Nephron (organoid): ENCODE results near the gene CTSA.
A peak's percentile ranks its signal among the peaks of the same experiment; 100 is the strongest.

Experiments used
- H3K27ac Mint-ChIP-seq, 3 experiments: 2 replicates each; pipeline ENCODE4 v1.8.0; 2020; ENCODE audit warnings: mixed read lengths in 3 of 3, mild to moderate bottlenecking in 2 of 3, moderate library complexity in 1 of 3
- H3K27me3 Mint-ChIP-seq: 2 replicates; pipeline ENCODE4 v1.8.0; 2021; ENCODE audit warnings: low read depth, mild to moderate bottlenecking, moderate library complexity, mixed read lengths
- H3K36me3 Mint-ChIP-seq: 2 replicates; pipeline ENCODE4 v1.8.0; 2020; ENCODE audit warnings: low read depth, mixed read lengths
- H3K4me1 Mint-ChIP-seq: 2 replicates; pipeline ENCODE4 v1.8.0; 2020; ENCODE audit warnings: mixed read lengths
- H3K4me3 Mint-ChIP-seq, 3 experiments: 2 replicates each; pipeline ENCODE4 v1.8.0; 2020; ENCODE audit warnings: mild to moderate bottlenecking in 3 of 3, mixed read lengths in 3 of 3, moderate library complexity in 2 of 3
- H3K9me3 Mint-ChIP-seq: 2 replicates; pipeline ENCODE4 v1.8.0; 2020; ENCODE audit warnings: mixed read lengths
- CTCF ChIP-seq, 3 experiments: fragments of 200-600 bp; sonication (generic); IDR thresholded peaks; one replicate each; pipeline ENCODE4 v1.5.0; 2021; ENCODE audit warnings: antibody characterized with exemption in 3 of 3; ENCODE audit not compliant: unreplicated experiment in 3 of 3

Gene CTSA

GRCh38 chr20:45890077-45890984, 804 bp upstream of the CTSA start:
- H3K27ac Mint-ChIP-seq, result peak overlapping the region; percentile 87 to 96 (median 95)
- no peaks in the 10 kb centered on the region for H3K9me3 Mint-ChIP-seq
- no peaks in the 10 kb centered on the region for H3K27me3 Mint-ChIP-seq
- peak overlapping the region; percentile 94 to 98 (median 97) for H3K4me3 Mint-ChIP-seq
- H3K4me1 Mint-ChIP-seq, result peaks cover 14% of the 10 kb centered on the region
- TF ChIP-seq CTCF (IDR thresholded peaks at IDR 0.05; ENCODE audit: unreplicated experiment in 3 of 3), result peak; percentile 76 to 81 (median 78)
- H3K36me3 Mint-ChIP-seq, result peaks cover 11% of the 10 kb centered on the region

GRCh38 chr20:45892049-45892825, 1.1 kb downstream of the CTSA start:
- TF ChIP-seq CTCF (IDR thresholded peaks at IDR 0.05; ENCODE audit: unreplicated experiment in 3 of 3), result no peak

GRCh38 chr20:45892828-45893500, 1.8 kb downstream of the CTSA start:
- H3K4me3 Mint-ChIP-seq, result peak overlapping the region; percentile 94 to 98 (median 97)
- no peaks in the 10 kb centered on the region for H3K27me3 Mint-ChIP-seq
- no peak overlapping the region for H3K27ac Mint-ChIP-seq
- no peak for TF ChIP-seq CTCF (IDR thresholded peaks at IDR 0.05; ENCODE audit: unreplicated experiment in 3 of 3)
- H3K36me3 Mint-ChIP-seq, result peaks cover 18% of the 10 kb centered on the region
- no peaks in the 10 kb centered on the region for H3K9me3 Mint-ChIP-seq
- H3K4me1 Mint-ChIP-seq, result peaks cover 14% of the 10 kb centered on the region

More at GRCh38 chr20:45892049-45892825, 1.1 kb downstream of the CTSA start:
- peak overlapping the region; percentile 94 to 98 (median 97) for H3K4me3 Mint-ChIP-seq
- H3K36me3 Mint-ChIP-seq, result peaks cover 16% of the 10 kb centered on the region
- H3K9me3 Mint-ChIP-seq, result no peaks in the 10 kb centered on the region
- no peaks in the 10 kb centered on the region for H3K27me3 Mint-ChIP-seq
- H3K4me1 Mint-ChIP-seq, result peaks cover 14% of the 10 kb centered on the region
- peak overlapping the region; percentile 42 to 83 (median 72) for H3K27ac Mint-ChIP-seq

GRCh38 chr20:45893831-45894230, 2.7 kb downstream of the CTSA start:
- peaks cover 14% of the 10 kb centered on the region for H3K4me1 Mint-ChIP-seq
- H3K4me3 Mint-ChIP-seq, result peak overlapping the region; percentile 55 to 97 (median 83)
- no peaks in the 10 kb centered on the region for H3K9me3 Mint-ChIP-seq
- H3K27me3 Mint-ChIP-seq, result no peaks in the 10 kb centered on the region
- TF ChIP-seq CTCF (IDR thresholded peaks at IDR 0.05; ENCODE audit: unreplicated experiment in 3 of 3), result no peak
- peaks cover 23% of the 10 kb centered on the region for H3K36me3 Mint-ChIP-seq
- peak overlapping the region in 1 of 3 experiments; percentile 55 for H3K27ac Mint-ChIP-seq

GRCh38 chr20:45894797-45895196, 3.7 kb downstream of the CTSA start:
- no peak overlapping the region for H3K27ac Mint-ChIP-seq
- H3K4me3 Mint-ChIP-seq, result no peak overlapping the region
- no peaks in the 10 kb centered on the region for H3K27me3 Mint-ChIP-seq
- H3K36me3 Mint-ChIP-seq, result peaks cover 28% of the 10 kb centered on the region
- no peaks in the 10 kb centered on the region for H3K9me3 Mint-ChIP-seq
- TF ChIP-seq CTCF (IDR thresholded peaks at IDR 0.05; ENCODE audit: unreplicated experiment in 3 of 3), result no peak
- H3K4me1 Mint-ChIP-seq, result peaks cover 13% of the 10 kb centered on the region
